Stomach (tissue), 9 donors: Measurements from ENCODE around the gene TUBGCP3. TPM values are rescaled to one million over a fixed set of nuclear protein-coding genes. Genes with fewer than 3 reads are reported as not detected.
"Not testable (repeated sequence)": the region's sequence is repeated elsewhere in the genome, so short reads cannot be mapped to it uniquely, and the experiment has no call there.

Experiments used
- DNase-seq, 2 donors: peaks; one replicate each; pipeline versions ENCODE4 v3.0.0 to v3.0.0-alpha.2; 2013 to 2019
- H3K27ac ChIP-seq, 5 donors: fragments of 200-600 bp in 4 of 5; sonication (generic) in 4 of 5; one replicate each; pipeline ENCODE4 v1.5.1; 2013 to 2019; ENCODE audit warnings: mild to moderate bottlenecking in 1 of 5, moderate library complexity in 1 of 5
- H3K27me3 ChIP-seq, 3 donors: fragments of 200-600 bp; sonication (generic); one replicate each; pipeline ENCODE4 v1.5.1; 2017 to 2019; ENCODE audit warnings: mixed run types in 1 of 3
- H3K36me3 ChIP-seq, 4 donors: fragments of 200-600 bp; sonication (generic); 1 replicate in 3 of 4; 2 replicates in 1 of 4; pipeline ENCODE4 v1.5.1; 2016 to 2019
- H3K4me1 ChIP-seq, 4 donors: fragments of 200-600 bp; sonication (generic); one replicate each; pipeline ENCODE4 v1.5.1; 2016 to 2019
- H3K4me3 ChIP-seq, 4 donors: fragments of 200-600 bp; sonication (generic) in 3 of 4; one replicate each; pipeline ENCODE4 v1.5.1; 2016 to 2019; ENCODE audit warnings: mild to moderate bottlenecking in 1 of 4
- H3K9me3 ChIP-seq, 4 donors: fragments of 200-600 bp; sonication (generic); one replicate each; pipeline ENCODE4 v1.5.1; 2016 to 2019
- EP300 ChIP-seq: sonication (generic); formaldehyde crosslinking; IDR thresholded peaks from one replicate; pipeline ENCODE4 v1.6.1; 2017; ENCODE audit warnings: antibody characterized with exemption
- POLR2A ChIP-seq, 4 donors: fragments of 450-650 bp; IDR thresholded peaks; one replicate each; pipeline ENCODE4 v1.6.1; 2016; ENCODE audit warnings: antibody characterized with exemption in 4 of 4, control low read depth in 2 of 4, mild to moderate bottlenecking in 1 of 4, moderate library complexity in 1 of 4
- POLR2AphosphoS5 ChIP-seq, 3 donors: sonication (generic); formaldehyde crosslinking; IDR thresholded peaks; one replicate each; pipeline ENCODE4 v1.6.1; 2016; ENCODE audit warnings: antibody characterized with exemption in 3 of 3
- WGBS, 5 donors: extraction: QIAGEN DNeasy Blood & Tissue Kit in 3 of 5; methylation state at CpG; one replicate each; pipeline versions ENCODE4 v1.1.5 to v1.1.7; 2013 to 2018; 5-methylcytosine and 5-hydroxymethylcytosine counted together
- intact Hi-C: fragments of 100-400 bp; cut with DNase I; formaldehyde crosslinking; loops from one replicate; pipeline ENCODE4 v1.15.1; 2023; ENCODE audit warnings: low total_unique reads
- polyA plus RNA-seq, 3 donors: library from polyadenylated mRNA; stranded (reverse); fragments of 200-250 nt; gene quantifications; one replicate each; pipeline ENCODE4 v1.2.3, GENCODE V29; 2013
- total RNA-seq, 5 donors: library from RNA; depleted of rRNA; stranded (reverse); fragments of >200 nt; gene quantifications; one replicate each; pipeline versions ENCODE4 v1.1.0 to v1.2.3, GENCODE V29; 2014 to 2016
- TF ChIP-seq, protein P1 (sequence below), 7 experiments: fragments of 450-650 bp in 4 of 7; fragments of 200-600 bp in 3 of 7; sonication (generic) in 3 of 7; IDR thresholded peaks; one replicate each; pipeline ENCODE4 v1.5.1; 2016 to 2019; ENCODE audit warnings: antibody characterized with exemption in 7 of 7, control low read depth in 2 of 7, mild to moderate bottlenecking in 1 of 7
- donor health status: healthy with polysubstance abuse.
- donor health status: Bipolar disorder and iron deficiency.
- donor health status: healthy.

Gene TUBGCP3
- total and polyA plus RNA-seq, 8 donors = 7.8 to 49.6 (median 15.2) TPM

DNA sequence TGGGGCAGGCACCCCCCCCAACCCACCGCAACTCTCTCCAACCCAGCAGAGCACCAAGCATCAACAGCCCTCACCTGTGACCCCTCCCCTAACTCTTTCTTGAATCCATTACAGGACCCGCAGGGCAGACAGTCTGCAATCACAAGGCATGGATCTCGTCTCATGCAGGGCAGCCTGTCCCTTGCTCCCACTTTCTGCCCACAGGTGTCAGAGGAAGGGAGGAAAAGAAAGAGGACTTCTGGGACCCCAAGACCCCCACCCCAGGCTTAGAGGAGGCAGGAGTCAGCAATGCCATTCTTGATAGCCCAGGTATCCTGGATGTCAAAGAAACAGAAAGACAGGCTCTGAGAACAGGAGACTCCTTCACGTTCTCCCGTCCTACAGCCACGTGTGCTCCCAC is 47.4 kb upstream of the TUBGCP3 start:
- intact Hi-C loops = no loop called here
- H3K9me3 ChIP-seq = no peaks in the 10 kb centered on the region
- TF ChIP-seq, protein P1, sequence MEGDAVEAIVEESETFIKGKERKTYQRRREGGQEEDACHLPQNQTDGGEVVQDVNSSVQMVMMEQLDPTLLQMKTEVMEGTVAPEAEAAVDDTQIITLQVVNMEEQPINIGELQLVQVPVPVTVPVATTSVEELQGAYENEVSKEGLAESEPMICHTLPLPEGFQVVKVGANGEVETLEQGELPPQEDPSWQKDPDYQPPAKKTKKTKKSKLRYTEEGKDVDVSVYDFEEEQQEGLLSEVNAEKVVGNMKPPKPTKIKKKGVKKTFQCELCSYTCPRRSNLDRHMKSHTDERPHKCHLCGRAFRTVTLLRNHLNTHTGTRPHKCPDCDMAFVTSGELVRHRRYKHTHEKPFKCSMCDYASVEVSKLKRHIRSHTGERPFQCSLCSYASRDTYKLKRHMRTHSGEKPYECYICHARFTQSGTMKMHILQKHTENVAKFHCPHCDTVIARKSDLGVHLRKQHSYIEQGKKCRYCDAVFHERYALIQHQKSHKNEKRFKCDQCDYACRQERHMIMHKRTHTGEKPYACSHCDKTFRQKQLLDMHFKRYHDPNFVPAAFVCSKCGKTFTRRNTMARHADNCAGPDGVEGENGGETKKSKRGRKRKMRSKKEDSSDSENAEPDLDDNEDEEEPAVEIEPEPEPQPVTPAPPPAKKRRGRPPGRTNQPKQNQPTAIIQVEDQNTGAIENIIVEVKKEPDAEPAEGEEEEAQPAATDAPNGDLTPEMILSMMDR (IDR thresholded peaks at IDR 0.05) = no peak
- TF ChIP-seq EP300 = no peak
- no peak for TF ChIP-seq POLR2AphosphoS5 (IDR thresholded peaks at IDR 0.05)
- no peak for TF ChIP-seq POLR2A (IDR thresholded peaks at IDR 0.05)
- H3K4me1 ChIP-seq = peaks cover 0 to 3% (median 0%) of the 10 kb centered on the region in 4 donors
- no peak overlapping the region for H3K27ac ChIP-seq
- H3K27me3 ChIP-seq = peaks cover 0 to 64% (median 11%) of the 10 kb centered on the region in 3 donors
- H3K36me3 ChIP-seq = no peaks in the 10 kb centered on the region
- no peak overlapping the region for H3K4me3 ChIP-seq
- DNase-seq = no peak
- WGBS, 5 donors = 31 to 50% (median 40%) methylated on average over 6 of the region's 6 CpGs

DNA sequence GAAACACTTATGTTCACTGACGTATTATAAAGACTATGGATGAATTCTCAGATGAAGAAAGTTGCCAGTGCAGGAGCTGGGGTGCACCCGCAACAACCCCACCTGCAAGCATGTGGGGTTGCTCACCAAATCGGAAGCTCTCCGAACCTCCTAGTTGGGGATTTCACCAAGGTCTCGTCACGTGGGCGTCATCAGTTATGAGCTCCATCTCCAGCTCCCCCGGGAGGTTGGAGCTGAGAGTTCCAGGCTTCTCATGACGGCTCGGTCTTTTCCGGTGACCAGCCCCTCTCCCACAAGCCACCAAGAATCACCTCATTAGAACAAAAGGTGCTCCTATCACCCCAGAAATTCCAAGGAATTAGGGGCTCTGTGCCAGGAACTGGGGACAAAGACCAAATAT is 46.1 kb upstream of the TUBGCP3 start:
- TF ChIP-seq, protein P1 (IDR thresholded peaks at IDR 0.05) = no peak
- TF ChIP-seq EP300 = no peak
- no peak for TF ChIP-seq POLR2AphosphoS5 (IDR thresholded peaks at IDR 0.05)
- no peak for TF ChIP-seq POLR2A (IDR thresholded peaks at IDR 0.05)
- H3K36me3 ChIP-seq = no peaks in the 10 kb centered on the region
- no peaks in the 10 kb centered on the region for H3K9me3 ChIP-seq
- WGBS, 5 donors = 80 to 95% (median 83%) methylated on average over 9 to 11 of the region's 11 CpGs
- H3K27ac ChIP-seq = no peak overlapping the region
- H3K4me1 ChIP-seq = peaks cover 0 to 3% (median 0%) of the 10 kb centered on the region in 4 donors
- peaks cover 0 to 51% (median 6%) of the 10 kb centered on the region in 3 donors for H3K27me3 ChIP-seq
- H3K4me3 ChIP-seq = no peak overlapping the region
- no peak for DNase-seq
- intact Hi-C loops = no loop called here

DNA sequence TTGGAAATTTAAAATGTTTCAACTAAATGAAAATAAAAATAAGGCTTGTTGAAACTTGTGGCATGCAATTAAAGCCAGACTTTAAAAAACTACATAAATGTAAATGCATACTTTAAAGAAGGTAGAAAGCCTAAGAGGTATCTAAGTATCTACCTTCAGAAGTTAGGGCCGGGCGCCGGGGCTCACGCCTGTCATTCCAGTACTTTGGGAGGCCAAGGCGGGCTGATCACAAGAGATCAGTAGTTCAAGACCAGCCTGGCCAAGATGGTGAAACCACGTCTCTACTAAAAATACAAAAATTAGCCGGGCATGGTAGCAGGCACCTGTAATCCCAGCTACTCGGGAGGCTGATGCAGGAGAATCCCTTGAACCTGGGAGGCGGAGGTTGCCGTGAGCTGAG is 42.3 kb upstream of the TUBGCP3 start:
- H3K36me3 ChIP-seq, H3K9me3 ChIP-seq, H3K4me1 ChIP-seq, H3K4me3 ChIP-seq, DNase-seq, intact Hi-C loops, H3K27ac ChIP-seq: not testable (repeated sequence)
- WGBS, 5 donors = 90 to 94% (median 91%) methylated on average over 10 of the region's 10 CpGs
- peaks cover 0 to 14% (median 6%) of the 10 kb centered on the region in 3 donors for H3K27me3 ChIP-seq

DNA sequence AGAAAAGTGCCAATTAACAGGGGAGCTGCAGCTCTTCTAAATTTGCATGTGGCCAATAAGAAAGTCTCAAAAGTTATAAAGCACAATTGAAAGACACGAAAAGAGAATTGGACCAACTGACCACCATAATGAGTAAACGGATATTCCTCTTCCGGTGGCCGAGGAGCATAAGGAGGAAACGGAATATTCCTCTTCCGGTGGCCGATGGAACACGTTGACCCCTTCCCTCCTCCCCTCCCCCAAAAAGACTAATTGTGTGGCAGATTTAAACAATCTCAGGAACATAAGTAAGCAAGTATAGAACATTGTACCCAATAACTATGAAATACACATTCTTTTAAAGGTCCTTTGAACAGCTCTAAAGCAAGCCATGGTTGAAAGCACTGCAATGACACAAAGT is 41.2 kb upstream of the TUBGCP3 start:
- TF ChIP-seq, protein P1 (IDR thresholded peaks at IDR 0.05) = no peak
- no peak for TF ChIP-seq POLR2A (IDR thresholded peaks at IDR 0.05)
- no peak for TF ChIP-seq EP300
- TF ChIP-seq POLR2AphosphoS5 (IDR thresholded peaks at IDR 0.05) = no peak
- peaks cover 0 to 10% (median 5%) of the 10 kb centered on the region in 3 donors for H3K27me3 ChIP-seq
- DNase-seq = no peak
- no peak overlapping the region for H3K4me3 ChIP-seq
- intact Hi-C loops = no loop called here
- H3K4me1 ChIP-seq = no peaks in the 10 kb centered on the region
- WGBS, 5 donors = 72 to 86% (median 83%) methylated on average over 8 of the region's 8 CpGs
- no peaks in the 10 kb centered on the region for H3K36me3 ChIP-seq
- H3K27ac ChIP-seq = no peak overlapping the region
- no peaks in the 10 kb centered on the region for H3K9me3 ChIP-seq

DNA sequence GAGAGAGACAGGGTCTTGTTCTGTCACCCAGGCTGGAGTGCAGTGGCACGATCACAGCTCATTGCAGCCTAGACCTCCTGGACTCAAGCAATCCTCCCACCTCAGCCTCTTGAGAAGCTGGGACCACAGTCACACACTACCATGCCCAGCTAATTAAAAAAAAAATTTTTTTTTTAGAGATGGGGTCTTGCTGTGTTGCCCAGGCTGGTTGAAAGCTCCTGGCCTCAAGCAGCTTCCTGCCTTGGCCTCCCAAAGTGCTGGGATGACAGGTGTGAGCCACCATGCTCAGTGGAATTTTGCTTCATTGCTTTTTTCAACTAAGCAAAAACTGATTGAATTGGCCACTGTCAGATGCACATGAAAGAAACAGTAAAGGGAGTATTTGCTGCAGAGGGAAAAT is 39.7 kb upstream of the TUBGCP3 start:
- H3K36me3 ChIP-seq, H3K27ac ChIP-seq, H3K9me3 ChIP-seq, H3K4me1 ChIP-seq, intact Hi-C loops, H3K4me3 ChIP-seq, DNase-seq: not testable (repeated sequence)
- WGBS, 5 donors = 82 to 100% (median 91%) methylated on average over 1 of the region's 1 CpG
- peaks cover 0 to 17% (median 0%) of the 10 kb centered on the region in 3 donors for H3K27me3 ChIP-seq
